ENCODE measurements around the gene TPT1.
"Not testable (repeated sequence)": the region's sequence is repeated elsewhere in the genome, so short reads cannot be mapped to it uniquely, and the experiment has no call there.

TPT1 gene

GRCh38 chr13:45365558-45365885 is 24.5 kb upstream of the TPT1 start:
- DNase-seq, result no peak

- DNase-seq, result no peak
Measured at GRCh38 chr13:45364876-45365557, 24.0 kb upstream of the TPT1 start.

DNA sequence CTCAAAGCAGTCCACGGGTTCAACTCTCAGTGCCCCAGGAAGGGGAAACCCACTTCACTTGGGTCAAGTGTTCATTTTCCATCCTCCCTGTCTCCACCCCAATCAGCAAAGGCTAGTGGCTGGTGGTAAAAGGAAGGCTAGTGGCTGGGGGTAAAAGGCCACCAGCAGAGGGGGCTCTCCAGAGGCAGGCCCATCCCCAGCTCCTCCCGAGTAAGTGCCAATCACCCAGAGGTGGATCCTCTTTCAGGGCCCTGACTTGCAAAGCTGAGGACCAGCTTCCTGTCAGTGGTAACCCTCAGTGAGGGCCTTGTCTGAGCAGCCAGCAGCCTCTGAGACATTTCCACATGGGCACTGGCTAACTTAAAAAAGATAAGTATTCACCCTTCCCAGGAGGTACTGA is 22.0 kb upstream of the TPT1 start:
- no peak for DNase-seq

- DNase-seq, result no peak
Measured at GRCh38 chr13:45361596-45362206, 20.7 kb upstream of the TPT1 start.

DNA sequence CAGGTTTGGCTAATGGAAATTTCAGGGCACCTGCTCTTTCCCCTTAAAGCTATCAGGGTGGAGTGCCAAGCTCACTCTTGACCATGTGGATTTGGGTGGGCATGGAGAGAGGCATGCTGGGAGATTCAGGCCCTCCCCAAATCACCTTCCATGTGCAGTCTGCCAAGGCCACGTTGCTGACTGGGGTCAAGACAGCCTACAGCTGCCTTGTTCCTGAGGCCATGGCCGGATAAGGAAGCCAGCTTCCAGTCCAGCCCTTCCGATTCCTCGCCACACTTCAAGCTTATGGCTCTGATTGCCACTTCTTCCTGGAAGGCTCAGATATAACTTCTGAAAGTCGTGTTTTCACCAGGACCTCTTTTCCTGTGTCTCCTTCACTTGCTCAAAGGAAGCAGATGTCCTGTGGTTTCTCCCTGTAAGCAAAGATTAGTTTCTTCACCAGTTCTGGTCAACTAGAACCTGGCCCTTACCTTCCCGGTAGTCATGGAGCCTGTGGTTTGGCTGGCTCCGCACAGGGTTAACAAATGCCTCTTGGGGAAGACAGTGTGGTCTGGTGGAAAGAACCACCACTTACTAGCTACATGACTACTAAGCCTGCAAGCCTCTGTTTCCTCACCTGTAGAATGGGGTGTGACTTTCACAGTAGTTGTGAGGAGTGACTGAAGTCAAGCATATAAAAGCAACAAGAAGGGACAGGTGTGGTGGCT is 16.1 kb upstream of the TPT1 start:
- no peak for DNase-seq

DNA sequence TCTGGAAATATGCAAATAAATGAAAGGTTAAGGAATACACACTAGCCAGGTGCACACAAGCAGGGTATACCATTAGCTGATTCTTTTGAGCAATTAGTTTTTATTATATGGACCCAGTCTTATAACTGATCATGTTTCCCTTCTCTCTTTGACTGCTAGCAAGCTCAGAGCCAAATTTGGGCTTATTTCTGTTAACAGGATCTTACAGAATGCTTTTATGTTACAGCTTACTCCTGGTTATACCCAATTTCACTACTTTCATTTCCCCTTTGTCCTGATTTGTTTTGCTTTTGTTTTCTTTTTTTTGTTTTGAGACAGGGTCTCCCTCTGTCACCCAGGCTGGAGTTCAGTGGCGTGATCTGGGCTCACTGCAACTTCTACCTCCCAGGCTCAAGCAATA is 12.9 kb upstream of the TPT1 start:
- no peak for DNase-seq

GRCh38 chr13:45352031-45352430 is 11.0 kb upstream of the TPT1 start:
- no peak for DNase-seq

DNA sequence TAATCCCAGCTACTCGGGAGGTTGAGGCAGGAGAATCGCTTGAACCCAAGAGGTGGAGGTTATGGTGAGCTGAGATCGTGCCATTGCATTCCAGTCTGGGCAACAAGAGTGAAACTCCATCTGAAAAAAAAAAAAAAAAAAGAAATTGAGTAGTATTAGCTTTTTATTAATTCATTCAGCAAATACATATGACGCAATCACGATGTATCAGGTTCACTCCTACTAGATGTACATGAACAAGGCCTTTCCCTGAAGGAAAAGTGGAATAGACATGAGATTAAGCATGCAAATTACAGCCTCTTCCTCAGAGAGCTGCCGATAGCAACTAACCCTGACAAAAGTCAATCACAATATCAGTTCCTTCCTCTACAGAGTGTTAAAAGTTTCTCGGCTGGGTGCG is 9.2 kb upstream of the TPT1 start:
- DNase-seq, result no peak

- DNase-seq, result no peak
Measured at GRCh38 chr13:45349438-45349837, 8.5 kb upstream of the TPT1 start.

DNA sequence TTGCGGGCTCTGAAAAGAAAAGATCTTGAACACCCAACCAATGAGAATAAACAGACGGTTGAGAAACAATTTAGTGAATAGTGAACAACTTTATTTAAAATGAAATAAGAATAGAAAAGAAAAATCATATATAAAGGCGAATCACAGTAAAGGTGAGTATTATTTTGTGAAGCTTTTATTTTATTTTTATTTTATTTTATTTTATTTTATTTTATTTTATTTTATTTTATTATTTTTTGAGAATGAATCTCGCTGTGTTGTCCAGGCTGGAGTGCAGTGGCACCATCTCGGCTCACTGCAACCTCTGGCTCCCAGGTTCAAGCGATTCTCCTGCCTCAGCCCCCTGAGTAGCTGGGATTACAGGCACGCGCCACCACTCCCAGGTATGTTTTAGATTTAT is 3.1 kb upstream of the TPT1 start:
- not testable (repeated sequence) for DNase-seq

- DNase-seq, result not testable (repeated sequence)
Measured at GRCh38 chr13:45343102-45343501, 2.1 kb upstream of the TPT1 start.

DNA sequence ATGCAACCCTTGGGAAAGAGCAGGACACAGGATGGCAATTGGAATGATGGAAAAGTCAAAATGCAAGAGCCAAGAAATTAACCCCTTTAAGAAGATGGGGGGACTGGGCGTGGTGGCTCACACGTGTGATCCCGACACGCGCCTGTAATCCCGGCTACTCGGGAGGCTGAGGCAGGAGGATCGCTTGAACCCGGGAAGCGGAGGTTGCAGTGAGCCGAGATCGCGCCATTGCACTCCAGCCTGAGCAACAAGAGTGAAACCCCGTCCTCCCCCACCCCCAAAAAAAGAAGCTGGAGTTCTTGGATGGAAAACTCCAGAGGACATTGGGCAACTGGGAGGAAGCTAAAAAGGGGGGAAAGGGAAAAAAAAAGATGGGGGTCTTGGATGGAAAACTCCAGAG is 1.7 kb upstream of the TPT1 start:
- DNase-seq, result not testable (repeated sequence)

DNA sequence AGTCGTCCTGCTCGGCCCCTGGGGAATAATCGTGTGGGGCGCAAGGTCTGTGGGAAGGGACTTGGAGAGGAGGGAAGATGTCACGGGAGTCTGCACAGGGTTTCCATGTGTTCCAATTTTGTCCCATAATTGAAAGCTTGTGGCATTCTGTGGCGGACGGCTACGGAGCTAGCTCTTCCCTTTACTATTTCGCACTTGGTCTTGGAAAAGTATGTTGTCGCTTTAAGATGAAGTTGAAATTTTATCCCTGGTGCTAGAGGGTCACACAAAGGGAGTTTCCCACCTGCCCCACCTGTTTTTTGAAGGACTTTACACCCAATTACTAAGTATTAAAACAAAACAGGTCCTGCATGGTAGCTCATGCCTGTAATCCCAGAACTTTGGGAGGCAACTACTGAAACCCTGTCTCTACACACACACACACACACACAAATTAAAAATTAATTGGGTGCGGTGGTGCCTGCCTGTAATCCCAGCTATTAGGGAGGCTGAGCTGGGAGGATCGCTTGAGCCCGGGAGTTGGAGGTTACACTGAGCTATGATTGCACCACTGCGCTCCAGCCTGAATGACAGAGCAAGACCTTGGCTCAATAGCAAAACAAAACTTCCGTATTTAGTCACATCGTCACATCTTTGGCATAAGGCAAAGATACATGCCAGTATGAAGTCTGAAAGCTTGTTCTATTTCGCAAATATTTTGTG is 967 bp upstream of the TPT1 start:
- no peak for DNase-seq

GRCh38 chr13:45340422-45341033 is 455 bp downstream of the TPT1 start:
- no peak for DNase-seq

- DNase-seq, result no peak
Measured at GRCh38 chr13:45339867-45340266, 1.1 kb downstream of the TPT1 start.

DNA sequence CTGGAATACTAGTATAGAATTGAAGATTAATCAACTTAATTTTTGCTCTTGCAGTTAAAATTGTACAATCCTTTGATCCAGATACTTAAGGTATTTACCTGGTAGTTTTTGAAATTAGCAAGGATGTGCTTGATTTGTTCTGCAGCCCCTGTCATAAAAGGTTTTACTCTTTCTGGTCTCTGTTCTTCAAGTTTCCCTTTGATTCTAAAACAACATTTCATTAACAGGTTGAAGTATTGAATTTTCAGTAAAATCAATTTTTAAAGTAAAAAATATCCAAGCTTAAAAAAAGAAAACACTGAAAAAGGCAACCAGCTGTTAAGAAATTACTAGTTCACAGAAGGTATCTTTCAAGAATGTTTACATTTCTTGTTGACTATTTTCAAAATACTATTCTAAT is 1.6 kb downstream of the TPT1 start:
- DNase-seq, result no peak

DNA sequence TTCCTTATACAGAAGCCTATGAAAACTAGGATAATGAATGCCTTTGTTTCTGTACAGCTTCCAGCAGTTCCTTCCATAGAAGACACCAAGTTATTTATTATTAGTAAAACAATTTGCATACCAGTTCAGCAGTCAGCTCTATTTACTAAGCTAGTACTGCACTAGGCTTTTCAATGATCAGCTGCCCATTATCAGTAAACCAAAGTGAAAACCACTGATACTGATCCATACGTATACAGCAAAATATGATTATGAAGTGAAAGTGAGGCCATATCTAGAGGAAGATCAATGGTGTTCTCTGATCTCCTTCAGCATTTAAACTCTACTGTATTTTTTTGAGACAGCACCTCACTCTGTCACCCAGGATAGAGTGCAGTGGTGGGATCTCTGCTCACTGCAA is 3.2 kb downstream of the TPT1 start:
- DNase-seq, result no peak

- no peak for DNase-seq
Measured at GRCh38 chr13:45337395-45337794, 3.6 kb downstream of the TPT1 start.

DNA sequence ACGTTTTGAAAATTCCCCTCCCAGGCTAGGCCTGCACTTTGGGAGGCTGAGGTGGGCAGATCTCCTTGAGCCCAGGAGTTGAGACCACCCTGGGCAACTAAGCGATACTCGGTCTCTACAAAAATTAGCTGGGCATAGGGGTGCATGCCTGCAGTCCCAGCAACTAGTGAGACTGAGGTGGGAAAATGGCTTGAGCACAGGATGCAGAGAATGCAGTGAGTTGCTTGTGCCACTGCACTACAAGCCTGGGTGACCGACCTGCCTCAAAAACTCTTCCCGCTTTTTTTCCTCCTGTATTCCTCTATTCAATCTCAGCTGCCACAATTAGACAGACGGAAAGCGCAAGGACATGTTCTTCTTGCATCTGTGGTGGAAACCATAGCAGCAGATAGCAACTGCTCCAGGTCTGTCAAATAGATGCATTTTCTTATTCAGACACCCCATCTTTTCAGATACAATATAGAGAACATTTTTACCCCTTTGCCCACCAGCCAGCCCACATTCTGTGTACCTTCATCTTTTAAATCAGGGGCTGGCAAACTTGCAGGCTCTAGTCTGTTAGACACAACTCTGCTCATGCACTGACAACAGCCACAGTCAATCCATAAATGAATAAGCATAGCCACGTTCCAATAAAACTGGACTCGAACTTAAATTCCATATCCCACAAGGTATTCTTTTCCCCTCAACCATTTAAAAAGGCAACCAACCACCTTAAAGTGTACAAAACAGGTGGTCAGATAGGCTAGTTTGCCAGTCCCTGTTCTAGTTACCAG is 4.8 kb downstream of the TPT1 start:
- DNase-seq, result no peak

GRCh38 chr13:45335397-45336024 is 5.5 kb downstream of the TPT1 start:
- DNase-seq, result no peak

GRCh38 chr13:45333977-45334922 is 6.7 kb downstream of the TPT1 start:
- no peak for DNase-seq
